ENCODE measurements around the gene FAM20C. TPM values are rescaled to one million over a fixed set of nuclear protein-coding genes. Genes with fewer than 3 reads are reported as not detected.

The FAM20C gene
- total and polyA plus RNA-seq, 10 of the 15 experiments (the other 5 are each of a cell fraction or from before 2014, with no cell fraction given): 0.44 TPM; not detected in 9

- TF ChIP-seq ZBTB40 (IDR thresholded peaks at IDR 0.05; ENCODE audit: borderline replicate concordance): no peak
- no peak for TF ChIP-seq SMC3 (IDR thresholded peaks at IDR 0.05; ENCODE audit: borderline replicate concordance, low read length)
- no peak for TF ChIP-seq RFX5 (IDR thresholded peaks at IDR 0.05; ENCODE audit: low read depth, low read length)
- TF ChIP-seq SIX5 (IDR thresholded peaks at IDR 0.05; ENCODE audit: low read depth, low read length, severe bottlenecking): no peak
- TF ChIP-seq SMARCA5 (IDR thresholded peaks at IDR 0.05): no peak
- no peak for TF ChIP-seq NR2C2 (IDR thresholded peaks at IDR 0.05; ENCODE audit: borderline replicate concordance, control insufficient read depth, insufficient read length, low read depth)
- no peak for TF ChIP-seq ZNF384 (IDR thresholded peaks at IDR 0.05; ENCODE audit: borderline replicate concordance, low read depth, low read length)
- no peak for TF ChIP-seq YY1 (IDR thresholded peaks at IDR 0.05; ENCODE audit: low read depth, low read length)
- no peak for TF ChIP-seq POU2F2 (IDR thresholded peaks at IDR 0.05; ENCODE audit: borderline replicate concordance, low read depth, low read length)
- TF ChIP-seq RAD21 (IDR thresholded peaks at IDR 0.05; ENCODE audit: insufficient read depth, low read depth, low read length): no peak
- no peak for TF ChIP-seq ZNF687 (IDR thresholded peaks at IDR 0.05)
Measured at GRCh38 chr7:152702-153391, 39.5 kb upstream of the FAM20C start (continued).
